HFF-Myc (cell line): ENCODE results near the gene LNX1.
"Not testable (repeated sequence)": the region's sequence is repeated elsewhere in the genome, so short reads cannot be mapped to it uniquely, and the experiment has no call there.

Experiments used
- DNase-seq: peaks from one replicate; pipeline ENCODE4 v3.0.0-alpha.2; 2011; ENCODE audit warnings: low read depth; ENCODE audit errors: extremely low read depth
- H3K4me3 ChIP-seq: replicated peaks from 2 replicates; pipeline ENCODE4 v1.5.1; 2011; ENCODE audit warnings: low read depth, mild to moderate bottlenecking, control low read depth, low read length
- CTCF ChIP-seq: IDR thresholded peaks from 2 replicates; pipeline ENCODE4 v1.5.1; 2012; ENCODE audit warnings: mild to moderate bottlenecking, low read depth, low read length, control low read depth; ENCODE audit errors: missing control alignments

Gene LNX1

GRCh38 chr4:53422367-53422766, 168.9 kb downstream of the LNX1 start:
- no peak for TF ChIP-seq CTCF
- DNase-seq = no peak
- no peak overlapping the region for H3K4me3 ChIP-seq

GRCh38 chr4:53421791-53422190, 169.5 kb downstream of the LNX1 start:
- TF ChIP-seq CTCF = no peak
- DNase-seq = no peak
- H3K4me3 ChIP-seq = no peak overlapping the region

GRCh38 chr4:53419208-53419607, 172.1 kb downstream of the LNX1 start:
- no peak for TF ChIP-seq CTCF
- no peak for DNase-seq
- H3K4me3 ChIP-seq = no peak overlapping the region

GRCh38 chr4:53409479-53409878, 181.8 kb downstream of the LNX1 start:
- not testable (repeated sequence) for H3K4me3 ChIP-seq, DNase-seq
